NCI-H748 treated with DMSO at 0.1 percent for 48 hours (cell line): ENCODE measurements around the gene MAP2K2.

Experiments used
- DNase-seq: peaks from one replicate; lab custom pipeline; 2025; lab: John Stamatoyannopoulos, UW

The MAP2K2 gene

GRCh38 chr19:4060621-4061177 lies 63.2 kb downstream of the MAP2K2 start:
- DNase-seq: no peak

GRCh38 chr19:4059891-4060620 lies 63.9 kb downstream of the MAP2K2 start:
- DNase-seq: no peak

GRCh38 chr19:4059453-4059871 lies 64.5 kb downstream of the MAP2K2 start:
- no peak for DNase-seq

DNA sequence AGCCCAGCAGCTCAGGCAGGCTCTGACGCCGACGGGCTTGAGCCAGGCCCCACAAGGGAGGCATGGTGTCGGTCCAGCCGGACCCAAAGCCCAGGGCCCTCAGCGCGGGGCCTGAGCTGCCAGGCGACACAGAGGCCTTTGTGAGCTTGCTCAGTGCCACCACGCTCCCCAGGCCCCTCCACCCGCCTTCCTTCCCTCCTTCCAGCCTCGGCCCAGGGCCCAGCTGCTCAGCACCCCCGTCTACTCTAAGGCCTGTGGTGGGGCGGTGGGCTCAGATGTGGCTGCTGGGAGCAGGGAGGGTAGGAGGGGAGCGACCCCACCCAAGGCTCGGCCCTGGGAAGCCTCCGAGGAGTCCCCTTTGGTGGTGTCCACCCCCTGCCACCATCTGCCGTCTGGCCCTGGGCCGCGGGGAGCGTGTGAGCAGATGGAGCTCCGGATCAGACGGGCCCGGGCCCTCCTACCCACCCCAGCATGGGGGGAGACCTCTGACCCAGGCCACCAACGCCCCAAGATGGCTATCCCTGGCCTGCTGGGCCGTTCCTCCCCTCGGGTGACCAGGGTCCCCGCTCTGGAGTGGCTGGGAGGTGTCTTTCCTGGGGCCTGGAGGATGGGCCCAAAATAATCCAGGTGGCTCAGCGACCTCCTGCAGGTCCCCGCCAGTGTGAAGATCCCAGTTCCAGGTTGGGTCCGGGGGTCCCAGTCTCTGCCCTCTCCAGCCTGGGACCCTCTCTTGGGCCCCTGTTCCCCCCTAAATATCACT lies 65.0 kb downstream of the MAP2K2 start:
- DNase-seq: no peak

GRCh38 chr19:4057931-4058692 lies 65.8 kb downstream of the MAP2K2 start:
- DNase-seq: no peak

DNA sequence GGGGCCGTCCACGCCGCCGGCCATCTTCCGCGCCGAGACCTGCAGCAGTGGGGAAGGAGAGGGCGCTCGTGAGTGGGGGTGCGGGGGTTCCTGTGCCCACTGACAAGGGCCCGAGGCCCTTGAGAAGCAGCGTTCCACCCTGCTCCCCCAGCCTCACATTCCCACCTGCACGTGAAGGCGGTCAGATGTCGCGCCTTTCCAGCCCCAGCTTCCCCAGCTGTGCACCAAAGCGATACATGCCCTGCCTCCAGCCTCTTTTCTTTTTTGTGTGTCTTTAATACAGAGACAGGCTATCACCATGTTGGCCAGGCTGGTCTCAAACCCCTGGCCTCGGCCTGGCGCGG lies 68.7 kb downstream of the MAP2K2 start:
- no peak for DNase-seq

DNA sequence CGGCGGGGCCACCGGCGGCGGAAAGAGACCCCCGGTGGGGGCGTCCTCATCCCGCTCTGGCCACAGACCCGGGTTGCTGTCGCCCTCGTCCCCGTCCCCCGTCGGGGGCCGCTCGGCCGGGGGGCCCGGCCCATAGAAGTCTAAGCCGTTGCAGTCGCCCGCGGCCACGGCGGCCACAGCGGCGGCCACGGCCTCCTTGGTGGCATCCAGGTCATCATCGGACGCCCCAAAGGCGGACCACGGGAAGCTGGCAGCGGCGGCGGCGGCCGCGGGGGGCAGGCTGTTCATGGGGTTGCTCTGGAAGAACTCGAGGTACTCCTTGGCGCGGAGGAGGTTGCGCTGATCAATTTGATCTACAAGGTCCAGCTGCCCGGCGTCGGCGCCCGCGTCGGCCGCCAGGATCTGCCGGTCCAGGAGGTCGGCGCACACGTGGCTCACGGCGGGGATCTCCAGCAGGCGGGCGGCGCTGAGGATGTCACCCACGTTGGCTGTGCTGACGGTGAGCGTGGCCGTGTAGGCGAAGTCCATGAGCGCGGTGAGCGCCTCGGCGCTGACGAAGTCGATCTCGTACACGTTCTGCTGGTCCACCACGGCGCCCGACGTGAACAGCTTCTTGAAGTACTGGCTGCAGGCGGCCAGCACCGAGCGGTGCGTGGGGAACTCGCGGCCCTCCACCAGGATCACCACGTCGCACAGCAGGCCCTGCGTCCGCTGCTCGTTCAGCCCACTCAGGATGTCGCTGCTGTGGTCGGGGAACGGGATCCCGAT lies 69.3 kb downstream of the MAP2K2 start:
- no peak for DNase-seq

DNA sequence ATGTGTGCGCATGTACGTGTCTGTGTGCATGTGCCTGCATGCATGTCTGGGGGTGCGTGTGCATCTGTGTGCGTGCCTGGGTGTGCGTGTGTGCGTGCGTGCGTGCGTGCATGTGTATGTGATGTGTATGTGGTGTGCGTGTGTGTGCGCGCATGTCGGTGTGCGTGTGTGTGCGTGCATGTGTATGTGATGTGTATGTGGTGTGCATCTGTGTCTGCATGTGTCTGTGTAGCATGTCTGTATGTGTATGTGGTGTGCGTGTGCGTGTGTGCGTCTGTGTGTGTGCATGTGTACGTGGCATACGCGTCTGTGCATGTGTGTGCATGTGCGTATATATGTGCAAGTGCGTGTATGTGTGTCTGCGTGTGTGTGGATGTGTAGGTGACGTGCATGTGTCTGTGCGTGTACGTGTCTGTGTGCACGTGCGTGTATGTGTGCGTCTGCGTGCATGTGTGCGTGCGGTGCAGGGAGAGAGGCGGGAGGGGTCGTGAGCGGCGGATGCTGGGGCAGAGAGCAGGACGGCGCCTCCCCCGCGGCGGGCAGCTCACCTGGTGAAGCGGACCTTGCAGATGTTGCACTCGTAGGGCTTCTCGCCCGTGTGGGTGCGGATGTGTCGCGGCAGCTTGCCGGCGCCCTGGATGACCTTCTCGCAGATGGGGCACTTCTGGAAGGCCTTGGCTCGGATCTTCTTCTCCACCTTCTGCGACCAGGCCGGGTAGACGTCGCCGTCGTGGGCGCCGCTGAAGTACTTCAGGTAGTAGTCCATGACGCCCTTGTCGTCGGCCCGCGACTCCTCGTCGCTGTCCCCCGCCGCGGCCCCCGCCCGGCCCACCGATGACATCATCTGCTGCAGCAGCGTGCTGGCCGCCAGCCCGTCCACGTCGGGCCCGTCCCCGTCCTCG lies 70.2 kb downstream of the MAP2K2 start:
- DNase-seq: no peak

GRCh38 chr19:4052993-4053422 lies 70.9 kb downstream of the MAP2K2 start:
- DNase-seq: no peak

DNA sequence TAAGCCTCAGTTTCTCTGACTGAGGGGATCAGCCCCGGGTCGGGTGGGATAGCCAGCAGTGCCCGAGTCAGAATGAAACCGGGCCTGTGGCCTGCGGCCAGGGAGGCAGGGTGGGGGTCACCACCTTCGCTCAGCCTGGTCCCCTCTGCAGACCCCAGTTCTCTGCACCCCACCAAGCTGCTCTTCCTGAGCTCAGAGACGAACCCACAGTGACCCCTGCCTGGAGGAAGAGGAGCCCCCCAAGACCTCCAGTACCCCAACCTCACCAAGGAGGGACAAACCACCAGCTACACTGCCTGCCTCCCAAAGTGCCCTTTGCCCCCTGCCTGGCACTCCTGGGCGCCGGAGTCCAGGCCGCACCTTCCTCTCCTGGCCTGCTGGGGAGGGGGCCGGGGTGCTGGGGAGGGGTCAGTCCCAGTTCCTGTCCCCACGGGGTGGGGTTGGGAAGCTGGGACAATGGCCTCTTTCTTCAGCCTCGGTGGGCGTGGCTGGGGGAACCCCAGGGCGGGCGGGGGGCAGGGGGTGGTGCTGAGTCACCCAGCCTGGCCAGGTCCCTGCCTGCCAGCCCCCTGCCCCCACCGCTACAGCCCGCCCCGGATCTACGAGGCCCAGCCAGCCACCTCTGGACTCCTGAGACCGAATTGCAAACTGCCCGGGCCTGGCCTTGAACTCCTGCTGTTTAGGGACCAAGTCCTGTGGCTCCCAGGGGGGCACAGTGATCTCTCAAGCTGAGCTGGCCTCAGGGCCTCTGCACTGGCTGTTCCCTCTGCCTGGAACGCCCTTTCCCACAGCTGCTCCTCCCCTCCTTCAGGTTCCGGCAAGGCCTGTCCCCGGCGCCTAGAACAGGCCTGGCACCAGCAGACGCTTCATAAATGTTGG lies 71.6 kb downstream of the MAP2K2 start:
- no peak for DNase-seq

DNA sequence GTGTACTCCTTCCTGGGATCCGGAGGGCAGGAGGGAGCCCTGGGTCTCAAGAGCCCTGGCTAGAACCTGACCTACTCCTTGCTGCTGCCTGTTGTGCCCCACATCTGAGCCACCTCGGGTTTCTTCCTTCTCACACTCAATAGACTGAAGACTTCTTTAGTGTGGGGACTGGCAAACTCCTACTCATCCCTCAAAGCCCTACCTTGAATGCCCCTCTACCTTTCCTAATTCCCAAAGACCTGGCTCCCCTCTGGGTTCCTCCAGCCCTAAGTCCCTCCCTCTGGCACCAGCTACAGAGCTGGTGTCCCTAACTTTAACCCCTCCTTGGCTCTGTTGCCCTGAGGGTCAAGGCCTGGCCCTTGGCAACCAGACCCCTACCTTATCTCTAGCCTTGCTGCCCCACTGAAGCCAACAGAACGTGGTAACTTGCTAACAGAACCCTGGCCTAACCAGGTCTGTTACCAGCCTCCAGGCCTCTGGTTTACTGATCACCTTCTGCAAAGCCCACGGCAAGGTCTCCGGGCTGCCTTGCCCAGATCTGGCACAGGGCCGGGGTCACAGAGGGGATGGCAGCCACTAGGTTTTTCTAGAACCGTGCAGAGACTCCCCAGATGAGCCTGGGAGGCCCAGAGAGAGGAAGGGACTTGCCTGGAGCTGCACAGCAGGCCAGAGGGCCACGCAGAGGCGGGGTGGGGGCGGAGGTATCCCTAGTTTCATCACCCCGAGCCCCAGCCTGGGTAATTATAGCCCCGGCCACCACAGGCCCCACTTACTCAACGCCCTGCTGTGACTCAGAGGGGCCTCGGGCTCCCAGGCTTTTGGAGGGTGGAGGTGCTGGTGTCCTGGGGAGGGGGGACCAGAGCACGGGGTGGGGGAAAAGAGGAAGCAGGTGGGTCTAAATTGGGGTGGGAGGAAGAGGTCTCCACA lies 72.5 kb downstream of the MAP2K2 start:
- DNase-seq: no peak

- no peak for DNase-seq
Measured at GRCh38 chr19:4049432-4049831, 74.5 kb downstream of the MAP2K2 start.

DNA sequence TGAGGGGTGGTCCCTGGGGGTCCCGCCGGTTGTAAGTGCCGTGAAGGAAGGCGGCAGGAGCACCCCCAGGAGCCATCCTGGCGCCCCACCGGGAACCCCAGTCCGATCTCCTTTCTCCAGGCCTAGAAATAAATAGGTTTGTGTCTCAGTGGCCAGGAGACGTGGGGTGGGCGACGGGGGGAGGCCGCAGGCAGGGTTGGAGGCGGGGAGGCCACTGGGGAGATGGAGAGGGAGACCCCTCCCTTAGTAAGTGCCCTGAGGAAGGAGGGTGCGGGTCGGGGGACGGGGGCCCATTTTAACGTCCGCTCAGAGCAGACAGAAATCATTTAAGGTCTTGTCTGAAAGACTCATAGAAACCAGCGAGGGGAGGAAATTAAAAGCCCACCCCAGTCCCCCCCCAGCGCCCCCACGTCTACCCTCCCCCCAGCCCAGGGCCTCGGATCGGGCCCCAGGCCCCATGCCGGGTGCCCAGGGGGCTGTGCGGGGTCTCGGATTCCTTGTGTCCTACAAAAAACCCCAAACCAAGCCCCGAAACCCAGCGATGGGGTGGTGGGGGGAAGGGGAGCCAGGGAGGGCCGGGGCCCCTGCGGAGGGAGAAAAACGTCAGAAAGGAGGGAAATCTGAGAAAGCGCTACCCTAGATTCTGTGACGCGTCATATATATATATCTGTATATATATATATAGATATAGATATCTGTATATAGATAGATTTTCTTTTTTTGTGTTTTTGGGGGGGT lies 76.8 kb downstream of the MAP2K2 start:
- DNase-seq: no peak

DNA sequence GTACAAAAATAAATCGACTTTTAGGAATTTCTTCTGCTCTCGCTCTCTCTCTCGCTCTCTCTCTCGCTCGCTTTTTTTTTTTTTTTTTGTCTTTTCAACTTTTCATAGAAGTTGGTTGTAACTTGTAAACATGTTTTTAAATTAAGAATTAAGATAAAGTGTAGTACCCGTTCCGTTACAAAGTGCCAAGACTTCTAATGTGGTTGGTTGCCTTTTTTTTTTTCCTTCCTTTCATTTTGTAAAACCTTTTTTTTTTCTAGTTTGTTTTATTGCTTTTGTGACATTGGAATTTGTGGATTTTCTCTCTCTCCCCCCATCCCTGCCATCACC lies 77.6 kb downstream of the MAP2K2 start:
- DNase-seq: no peak

- no peak for DNase-seq
Measured at GRCh38 chr19:4045597-4046361, 78.1 kb downstream of the MAP2K2 start.

- DNase-seq: no peak
Measured at GRCh38 chr19:4044990-4045465, 78.9 kb downstream of the MAP2K2 start.
